ENCODE measurements around the gene BPI.
"Not testable (repeated sequence)": the region's sequence is repeated elsewhere in the genome, so short reads cannot be mapped to it uniquely, and the experiment has no call there.

BPI gene

DNA sequence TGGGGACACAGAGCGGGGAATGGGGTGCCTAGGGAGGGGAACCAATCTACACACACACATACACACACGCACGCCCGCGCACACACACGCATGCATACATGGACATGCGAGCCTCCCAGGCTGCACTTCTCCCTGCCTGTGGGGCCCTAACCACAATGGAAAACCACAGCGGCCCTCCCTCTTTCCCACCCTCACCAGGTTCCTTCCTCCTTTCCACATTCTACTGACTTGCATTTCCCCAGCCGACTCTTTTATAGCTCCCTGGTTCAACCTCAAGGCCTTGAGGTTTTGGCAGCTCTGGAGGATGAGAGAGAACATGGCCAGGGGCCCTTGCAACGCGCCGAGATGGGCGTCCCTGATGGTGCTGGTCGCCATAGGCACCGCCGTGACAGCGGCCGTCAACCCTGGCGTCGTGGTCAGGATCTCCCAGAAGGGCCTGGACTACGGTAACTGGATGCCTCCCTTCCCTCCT is at the start of gene BPI:
Gene BPI (plus strand): TSS at position 249 of the 472 bp plus-strand sequence. CDS start 68 bp downstream, at position 317.
- peak; percentile 37 for DNase-seq (ENCODE audit: low read depth)
- no peak within 1 kb of the TSS for H3K4me3 ChIP-seq (ENCODE audit: control insufficient read depth, low read depth, low read length)
- no peak for TF ChIP-seq CTCF (IDR thresholded peaks at IDR 0.05; ENCODE audit: control insufficient read depth, insufficient read depth, low read depth, low read length, missing control alignments)

DNA sequence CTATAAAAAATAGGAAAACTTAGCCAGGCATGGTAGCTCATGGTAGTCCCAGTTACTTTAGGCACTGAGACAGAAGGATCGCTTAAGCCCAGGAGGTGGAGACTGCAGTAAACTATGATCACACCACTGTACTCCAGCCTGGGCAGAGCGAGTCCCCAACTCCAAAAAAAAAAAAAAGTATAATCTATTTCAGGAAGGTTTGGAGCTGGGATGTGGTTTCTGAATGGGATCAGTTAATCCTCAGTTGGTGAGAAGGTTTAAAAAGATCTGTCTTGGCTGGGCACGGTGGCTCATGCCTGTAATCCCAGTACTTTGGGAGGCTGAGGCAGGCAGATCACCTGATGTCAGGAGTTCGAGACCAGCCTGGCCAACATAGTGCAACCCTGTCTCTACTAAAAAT is 49.3 kb upstream of the BPI start:
- not testable (repeated sequence) for H3K4me3 ChIP-seq (ENCODE audit: control insufficient read depth, low read depth, low read length)

DNA sequence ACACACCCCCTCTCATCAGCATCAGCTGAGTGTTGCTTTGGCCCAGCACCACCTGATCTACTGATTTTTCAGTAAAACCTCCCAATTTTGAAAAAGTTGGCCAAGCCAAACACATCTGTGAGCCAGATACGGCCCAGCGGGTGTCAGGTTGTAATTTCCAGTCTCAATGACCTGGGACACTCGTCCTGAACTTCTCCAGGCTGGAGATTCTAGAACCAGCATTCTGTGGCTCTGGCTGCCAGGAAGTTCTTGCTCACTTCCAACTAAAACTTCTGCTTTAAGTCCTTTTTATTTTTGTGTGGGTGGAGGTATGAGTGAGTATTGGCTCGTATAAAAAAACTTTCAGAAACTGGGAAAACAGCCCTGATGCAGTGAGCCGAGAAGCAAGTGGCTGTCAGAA is 48.6 kb upstream of the BPI start:
- no peak overlapping the region for H3K4me3 ChIP-seq (ENCODE audit: control insufficient read depth, low read depth, low read length)
- no peak for DNase-seq (ENCODE audit: low read depth)
- TF ChIP-seq CTCF (IDR thresholded peaks at IDR 0.05; ENCODE audit: control insufficient read depth, insufficient read depth, low read depth, low read length, missing control alignments) = peak; percentile 1

More for the DNA sequence above, 49.3 kb upstream of the BPI start:
- not testable (repeated sequence) for DNase-seq (ENCODE audit: low read depth)

DNA sequence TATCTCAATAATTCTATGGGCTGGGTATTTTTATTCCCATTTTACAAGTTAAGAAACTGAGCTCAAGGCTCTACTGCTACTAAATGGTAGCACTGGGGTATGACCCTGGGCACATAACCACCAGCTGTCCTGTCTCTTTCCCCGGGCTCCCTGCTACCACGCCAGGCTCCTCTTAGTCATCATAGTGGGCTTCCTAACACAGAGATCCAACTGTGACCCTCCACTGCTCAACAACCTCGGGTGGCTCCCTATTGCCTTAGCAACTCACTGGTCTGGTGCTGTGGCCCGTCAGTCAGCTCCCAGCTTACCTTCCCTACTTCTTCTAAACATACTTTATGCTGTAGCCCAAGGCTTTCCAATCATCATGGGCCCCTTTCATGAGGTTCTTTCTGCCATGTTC is 47.9 kb upstream of the BPI start:
- no peak for DNase-seq (ENCODE audit: low read depth)
- no peak for TF ChIP-seq CTCF (IDR thresholded peaks at IDR 0.05; ENCODE audit: control insufficient read depth, insufficient read depth, low read depth, low read length, missing control alignments)
- no peak overlapping the region for H3K4me3 ChIP-seq (ENCODE audit: control insufficient read depth, low read depth, low read length)

DNA sequence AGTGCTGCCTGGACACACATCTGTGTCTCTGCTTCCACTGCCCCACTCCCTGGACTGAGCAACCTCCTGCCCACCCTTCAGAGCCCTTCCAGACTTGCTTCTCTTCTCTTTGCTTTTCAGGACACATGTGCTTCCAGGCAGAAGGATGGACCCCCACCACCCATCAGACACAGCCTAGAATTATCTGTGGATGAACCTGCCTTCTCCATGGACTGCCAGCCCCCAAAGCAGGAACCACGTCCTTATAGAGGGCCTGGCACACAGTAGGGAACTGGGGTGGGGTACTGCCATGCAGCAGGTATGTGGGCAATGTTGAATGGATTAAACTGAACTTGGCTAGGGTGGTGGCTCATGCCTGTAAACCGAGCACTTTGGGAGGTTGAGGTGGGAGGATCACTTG is 47.0 kb upstream of the BPI start:
- no peak overlapping the region for H3K4me3 ChIP-seq (ENCODE audit: control insufficient read depth, low read depth, low read length)
- no peak for TF ChIP-seq CTCF (IDR thresholded peaks at IDR 0.05; ENCODE audit: control insufficient read depth, insufficient read depth, low read depth, low read length, missing control alignments)
- no peak for DNase-seq (ENCODE audit: low read depth)

- DNase-seq (ENCODE audit: low read depth) = no peak
- no peak overlapping the region for H3K4me3 ChIP-seq (ENCODE audit: control insufficient read depth, low read depth, low read length)
- no peak for TF ChIP-seq CTCF (IDR thresholded peaks at IDR 0.05; ENCODE audit: control insufficient read depth, insufficient read depth, low read depth, low read length, missing control alignments)
Observed at GRCh38 chr20:38258545-38259215, 45.3 kb upstream of the BPI start.

DNA sequence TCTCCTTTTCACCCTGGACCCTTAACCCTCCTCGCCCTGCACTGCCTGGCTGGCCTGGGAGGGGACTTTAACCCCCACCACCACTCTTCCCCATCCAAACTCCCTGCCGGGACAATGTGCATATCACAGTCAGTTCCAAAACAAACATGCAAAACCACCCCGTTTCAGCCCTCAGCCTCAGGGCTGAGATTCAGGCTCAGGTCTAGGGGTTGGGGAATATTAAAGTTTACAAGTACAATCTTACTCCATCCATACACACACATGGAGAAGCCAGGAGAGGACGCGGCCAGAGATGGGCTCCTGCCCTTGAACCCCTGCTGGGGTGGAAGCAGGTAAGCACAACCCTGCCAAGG is 44.0 kb upstream of the BPI start:
- DNase-seq (ENCODE audit: low read depth) = no peak
- peak overlapping the region; percentile 36 for H3K4me3 ChIP-seq (ENCODE audit: control insufficient read depth, low read depth, low read length)
- TF ChIP-seq CTCF (IDR thresholded peaks at IDR 0.05; ENCODE audit: control insufficient read depth, insufficient read depth, low read depth, low read length, missing control alignments) = no peak
